HG03565 (cell line): ENCODE measurements around the gene HNF1A.

ENCODE experiments used
- ATAC-seq: cut with Tn5 transposase; IDR thresholded peaks from one replicate; pipeline ENCODE4 v1.9.1; 2021; ENCODE audit warnings: mild to moderate bottlenecking, moderate library complexity; ENCODE audit not compliant: unreplicated experiment

Gene HNF1A

GRCh38 chr12:120984351-120984898 lies 6.1 kb downstream of the HNF1A start:
- no peak for ATAC-seq

DNA sequence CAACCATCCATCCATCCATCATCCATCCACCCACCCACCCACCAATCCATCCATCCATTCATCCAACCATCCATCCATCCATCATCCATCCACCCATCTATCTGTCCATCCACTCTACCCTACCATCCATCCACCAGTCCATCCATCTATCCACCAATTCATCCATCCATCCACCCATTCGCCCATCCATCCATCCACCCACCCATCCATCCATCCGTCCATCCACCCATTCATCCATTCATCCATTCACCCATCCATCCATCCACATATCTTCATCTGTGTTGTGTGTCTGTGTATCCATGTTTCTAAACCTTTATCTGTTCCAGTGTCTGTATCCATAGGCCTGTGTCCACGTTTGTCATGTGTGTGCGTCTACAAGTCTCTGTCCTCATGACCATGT lies 9.9 kb downstream of the HNF1A start:
- ATAC-seq, result no peak

GRCh38 chr12:120988658-120989057 lies 10.3 kb downstream of the HNF1A start:
- no peak for ATAC-seq

DNA sequence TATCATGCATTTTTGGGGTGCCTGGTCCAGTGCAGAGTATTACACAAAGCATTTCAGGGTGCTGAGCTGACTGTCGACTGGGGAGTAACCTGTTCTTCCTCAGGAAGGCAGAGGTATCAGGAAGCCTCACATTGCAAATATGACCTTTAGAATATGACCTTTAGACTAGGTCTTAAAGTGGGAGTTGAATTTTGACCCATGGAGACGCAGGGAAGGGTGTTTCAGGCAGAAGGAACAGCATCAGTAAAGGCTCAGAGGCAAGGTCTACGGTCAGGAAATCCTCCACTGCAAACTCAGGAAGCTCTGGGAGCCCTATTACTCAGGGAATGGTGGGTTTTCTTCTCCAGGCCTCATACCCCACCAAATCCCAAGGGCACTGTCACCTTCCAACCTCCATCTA lies 11.3 kb downstream of the HNF1A start:
- ATAC-seq, result no peak

- no peak for ATAC-seq
Observed at GRCh38 chr12:120990487-120991055, 12.2 kb downstream of the HNF1A start.

GRCh38 chr12:120991965-120992364 lies 13.6 kb downstream of the HNF1A start:
- ATAC-seq, result no peak

DNA sequence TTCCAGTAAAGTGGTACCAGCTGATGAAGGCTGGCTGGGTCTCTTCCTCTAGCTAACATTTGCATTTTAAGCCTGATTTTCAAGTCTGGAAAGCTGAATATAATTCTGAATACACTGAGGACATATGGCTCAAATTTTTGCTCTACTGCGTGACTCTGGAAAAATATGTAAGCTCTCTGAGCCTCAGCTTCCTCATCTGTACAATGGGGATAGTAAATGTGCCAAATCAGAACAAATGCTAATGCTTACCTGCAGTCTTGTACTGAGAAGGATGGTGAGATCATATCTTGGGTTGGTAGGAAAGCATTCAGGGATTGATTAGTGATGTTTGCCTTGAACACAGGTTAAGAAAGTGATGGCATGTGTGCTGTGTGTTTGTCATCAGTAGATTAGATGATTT lies 14.6 kb downstream of the HNF1A start:
- no peak for ATAC-seq

DNA sequence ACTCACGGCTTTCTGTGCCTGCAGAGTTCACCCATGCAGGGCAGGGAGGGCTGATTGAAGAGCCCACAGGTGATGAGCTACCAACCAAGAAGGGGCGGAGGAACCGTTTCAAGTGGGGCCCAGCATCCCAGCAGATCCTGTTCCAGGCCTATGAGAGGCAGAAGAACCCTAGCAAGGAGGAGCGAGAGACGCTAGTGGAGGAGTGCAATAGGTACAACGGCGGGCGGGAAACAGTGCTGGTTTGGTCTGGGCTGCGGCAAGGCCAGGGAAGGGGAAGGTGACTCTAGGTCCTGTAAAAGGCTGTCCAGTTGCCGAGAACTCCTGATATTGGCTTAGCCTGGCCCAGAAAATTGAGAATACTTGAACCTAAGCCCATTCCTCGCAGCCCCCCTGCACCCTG lies 15.2 kb downstream of the HNF1A start:
- ATAC-seq, result no peak

DNA sequence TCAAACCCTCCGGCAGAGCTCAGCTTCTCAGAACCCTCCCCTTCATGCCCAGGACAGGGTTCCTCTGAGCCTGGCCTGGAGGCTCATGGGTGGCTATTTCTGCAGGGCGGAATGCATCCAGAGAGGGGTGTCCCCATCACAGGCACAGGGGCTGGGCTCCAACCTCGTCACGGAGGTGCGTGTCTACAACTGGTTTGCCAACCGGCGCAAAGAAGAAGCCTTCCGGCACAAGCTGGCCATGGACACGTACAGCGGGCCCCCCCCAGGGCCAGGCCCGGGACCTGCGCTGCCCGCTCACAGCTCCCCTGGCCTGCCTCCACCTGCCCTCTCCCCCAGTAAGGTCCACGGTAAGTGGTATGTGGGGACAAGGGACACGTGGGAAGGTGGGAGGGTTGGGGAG lies 15.7 kb downstream of the HNF1A start:
- no peak for ATAC-seq

DNA sequence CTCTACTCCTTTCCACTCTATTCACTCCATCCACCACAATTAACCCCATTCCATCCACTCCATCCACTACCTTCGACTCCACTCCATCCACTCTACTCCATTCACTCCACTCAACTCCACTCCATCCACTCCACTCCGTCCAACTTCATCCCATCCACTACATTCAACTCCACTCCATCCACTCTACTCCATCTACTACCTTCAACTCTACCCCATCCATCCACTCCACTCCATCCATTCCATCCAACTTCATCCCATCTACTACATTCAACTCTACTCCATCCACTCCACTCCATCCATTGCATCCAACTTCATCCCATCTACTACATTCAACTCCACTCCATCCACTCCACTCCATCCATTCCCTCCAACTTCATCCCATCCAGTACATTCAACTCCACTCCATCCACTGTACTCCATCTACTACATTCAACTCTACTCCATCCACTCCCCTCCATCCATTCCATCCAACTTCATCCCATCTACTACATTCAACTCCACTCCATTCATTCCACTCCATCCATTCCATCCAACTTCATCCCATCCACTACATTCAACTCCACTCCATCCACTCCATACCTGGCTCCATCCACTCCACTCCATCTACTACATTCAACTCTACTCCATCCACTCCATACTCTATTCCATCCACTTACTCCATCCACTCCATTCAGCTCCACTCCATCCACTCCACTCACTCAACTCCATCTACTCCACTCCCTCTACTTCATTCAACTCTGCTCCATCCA lies 16.4 kb downstream of the HNF1A start:
- ATAC-seq, result no peak

- ATAC-seq, result no peak
Observed at GRCh38 chr12:120996133-120996746, 17.9 kb downstream of the HNF1A start.

DNA sequence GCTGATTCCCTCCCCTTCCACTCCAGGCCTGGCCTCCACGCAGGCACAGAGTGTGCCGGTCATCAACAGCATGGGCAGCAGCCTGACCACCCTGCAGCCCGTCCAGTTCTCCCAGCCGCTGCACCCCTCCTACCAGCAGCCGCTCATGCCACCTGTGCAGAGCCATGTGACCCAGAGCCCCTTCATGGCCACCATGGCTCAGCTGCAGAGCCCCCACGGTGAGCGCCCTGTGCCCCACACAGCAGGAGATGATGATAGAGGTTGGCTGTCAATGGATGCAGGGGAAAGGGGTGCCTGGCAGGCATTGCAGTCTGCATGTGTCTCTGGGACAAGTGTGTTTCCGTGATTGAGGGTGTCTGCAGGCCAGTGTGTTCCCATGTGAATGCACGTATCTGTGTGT lies 19.1 kb downstream of the HNF1A start:
- no peak for ATAC-seq

DNA sequence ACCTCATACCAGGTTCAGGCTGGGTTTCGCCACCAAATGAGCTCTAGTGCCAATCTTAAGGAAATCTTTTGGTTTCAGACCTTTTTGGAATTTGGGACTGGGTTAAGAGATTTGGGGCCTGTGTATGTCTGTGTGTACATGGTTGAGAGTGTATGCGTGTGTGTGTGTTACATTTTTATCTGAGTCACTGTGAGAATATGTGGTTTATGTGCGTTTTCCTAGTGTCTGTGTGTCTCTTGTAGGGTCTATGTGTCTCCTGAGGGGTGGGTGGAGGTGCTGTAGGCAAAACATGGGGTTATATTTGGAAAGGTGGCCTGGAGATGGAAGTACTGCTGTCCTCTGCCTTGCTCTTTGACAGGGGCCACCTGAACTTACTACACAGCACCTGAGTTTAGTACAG lies 20.1 kb downstream of the HNF1A start:
- no peak for ATAC-seq

- ATAC-seq, result no peak
Observed at GRCh38 chr12:120999191-121000120, 21.1 kb downstream of the HNF1A start.

GRCh38 chr12:121000530-121000929 lies 22.2 kb downstream of the HNF1A start:
- ATAC-seq, result no peak

DNA sequence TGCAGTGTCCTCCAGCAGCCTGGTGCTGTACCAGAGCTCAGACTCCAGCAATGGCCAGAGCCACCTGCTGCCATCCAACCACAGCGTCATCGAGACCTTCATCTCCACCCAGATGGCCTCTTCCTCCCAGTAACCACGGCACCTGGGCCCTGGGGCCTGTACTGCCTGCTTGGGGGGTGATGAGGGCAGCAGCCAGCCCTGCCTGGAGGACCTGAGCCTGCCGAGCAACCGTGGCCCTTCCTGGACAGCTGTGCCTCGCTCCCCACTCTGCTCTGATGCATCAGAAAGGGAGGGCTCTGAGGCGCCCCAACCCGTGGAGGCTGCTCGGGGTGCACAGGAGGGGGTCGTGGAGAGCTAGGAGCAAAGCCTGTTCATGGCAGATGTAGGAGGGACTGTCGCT lies 22.7 kb downstream of the HNF1A start:
- no peak for ATAC-seq

DNA sequence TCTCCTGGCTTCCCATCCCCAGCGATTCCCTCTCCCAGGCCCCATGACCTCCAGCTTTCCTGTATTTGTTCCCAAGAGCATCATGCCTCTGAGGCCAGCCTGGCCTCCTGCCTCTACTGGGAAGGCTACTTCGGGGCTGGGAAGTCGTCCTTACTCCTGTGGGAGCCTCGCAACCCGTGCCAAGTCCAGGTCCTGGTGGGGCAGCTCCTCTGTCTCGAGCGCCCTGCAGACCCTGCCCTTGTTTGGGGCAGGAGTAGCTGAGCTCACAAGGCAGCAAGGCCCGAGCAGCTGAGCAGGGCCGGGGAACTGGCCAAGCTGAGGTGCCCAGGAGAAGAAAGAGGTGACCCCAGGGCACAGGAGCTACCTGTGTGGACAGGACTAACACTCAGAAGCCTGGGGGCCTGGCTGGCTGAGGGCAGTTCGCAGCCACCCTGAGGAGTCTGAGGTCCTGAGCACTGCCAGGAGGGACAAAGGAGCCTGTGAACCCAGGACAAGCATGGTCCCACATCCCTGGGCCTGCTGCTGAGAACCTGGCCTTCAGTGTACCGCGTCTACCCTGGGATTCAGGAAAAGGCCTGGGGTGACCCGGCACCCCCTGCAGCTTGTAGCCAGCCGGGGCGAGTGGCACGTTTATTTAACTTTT lies 23.6 kb downstream of the HNF1A start:
- ATAC-seq, result no peak

- no peak for ATAC-seq
Observed at GRCh38 chr12:121003650-121004049, 25.3 kb downstream of the HNF1A start.

DNA sequence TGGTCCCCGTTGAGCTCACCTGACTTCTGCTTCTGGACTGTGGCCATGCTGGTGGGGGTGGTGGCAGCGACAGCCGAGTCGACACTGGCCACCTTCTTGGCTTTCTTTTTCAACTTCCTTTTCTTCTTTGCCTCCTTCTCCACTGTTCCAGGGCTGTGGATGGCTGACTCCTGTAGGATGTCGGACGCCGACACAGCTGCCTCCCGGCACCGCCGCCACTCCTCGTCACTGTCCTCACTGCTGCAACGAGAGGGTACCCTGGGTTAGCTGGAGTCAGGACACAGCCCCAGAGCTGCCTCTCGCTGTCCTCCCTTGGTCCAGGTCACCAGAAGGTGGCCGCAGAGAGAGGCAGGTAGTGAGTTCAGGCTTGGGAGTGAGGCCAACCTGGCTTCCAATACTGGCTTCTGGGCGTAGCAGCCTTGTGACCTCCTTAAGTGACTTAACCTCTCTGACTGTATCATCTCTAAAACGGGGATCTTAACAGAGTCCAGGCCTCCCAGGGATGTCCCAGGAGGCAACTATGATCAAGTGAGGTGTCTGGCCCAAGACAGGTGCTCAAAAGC lies 26.0 kb downstream of the HNF1A start:
- no peak for ATAC-seq

GRCh38 chr12:121005346-121005815 lies 27.0 kb downstream of the HNF1A start:
- ATAC-seq, result no peak
